ENCODE measurements around the gene AGBL4.

AGBL4 gene

DNA sequence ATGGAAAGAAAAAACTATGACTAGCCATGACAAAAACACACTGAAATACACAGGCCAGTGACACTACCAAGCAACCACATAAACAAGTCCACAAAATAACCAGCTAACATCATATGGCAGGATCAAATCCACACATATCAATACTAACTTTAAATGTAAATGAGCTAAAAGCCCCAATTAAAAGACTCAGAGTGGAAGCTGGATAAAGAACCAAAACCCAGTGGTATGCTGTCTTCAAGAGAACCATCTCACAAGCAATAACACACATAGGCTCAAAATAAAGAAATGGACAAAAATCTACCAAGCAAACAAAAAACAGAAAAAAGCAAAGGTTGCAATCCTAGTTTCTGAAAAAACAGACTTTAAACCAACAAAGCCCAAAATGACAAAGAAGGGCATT is 770.8 kb downstream of the AGBL4 start:
- Mint-ChIP-seq H3K4me1 (no peaks in the 10 kb centered on the region), H3K27ac (no peak overlapping the region), H3K36me3 (ENCODE audit: low read depth) (no peaks in the 10 kb centered on the region), H3K27me3 (peaks cover 2% of the 10 kb centered on the region), H3K4me3 (no peak overlapping the region), H3K9me3 (peaks cover 23% of the 10 kb centered on the region)
- ATAC-seq = no peak
- DNase-seq = no peak

DNA sequence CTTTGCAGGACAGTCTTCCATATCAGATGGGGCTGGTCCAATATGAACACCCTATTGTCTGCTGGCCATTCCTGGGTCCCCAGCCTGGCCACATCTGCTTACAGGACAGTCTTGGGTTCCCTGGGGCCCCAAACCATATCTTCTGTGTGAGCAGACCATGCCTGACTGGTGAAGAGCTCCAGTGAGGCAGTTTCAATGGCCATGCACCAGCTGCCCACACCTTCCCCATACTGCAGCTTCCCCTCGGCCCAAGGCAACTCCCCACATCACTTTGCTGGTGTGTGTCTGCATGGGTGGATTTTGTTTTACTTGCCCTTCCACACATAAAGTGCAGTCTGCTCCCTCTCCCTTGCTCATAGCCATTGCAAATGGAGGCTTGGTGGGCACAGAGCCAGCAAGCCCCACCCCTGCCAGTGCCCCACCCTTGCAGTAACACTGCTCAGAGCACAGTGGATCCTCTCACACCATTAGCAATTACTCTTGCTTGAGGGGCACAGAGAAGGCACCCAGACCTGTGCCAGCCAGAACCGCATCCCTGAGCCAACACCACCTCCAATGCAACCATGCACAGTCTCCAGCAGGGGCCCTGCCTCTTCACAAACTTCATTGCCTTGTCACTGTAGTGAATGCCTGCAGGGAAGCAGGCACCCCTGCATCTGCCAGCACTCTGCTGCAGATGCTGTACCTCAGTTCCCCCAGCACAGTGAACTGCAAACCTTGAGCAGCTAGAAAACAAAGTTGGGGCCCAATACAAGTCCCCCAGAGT is 772.6 kb downstream of the AGBL4 start:
- H3K4me1 Mint-ChIP-seq = no peaks in the 10 kb centered on the region
- H3K27me3 Mint-ChIP-seq = peaks cover 2% of the 10 kb centered on the region
- H3K36me3 Mint-ChIP-seq (ENCODE audit: low read depth) = no peaks in the 10 kb centered on the region
- H3K27ac Mint-ChIP-seq = no peak overlapping the region
- DNase-seq = no peak
- no peak overlapping the region for H3K4me3 Mint-ChIP-seq
- no peak for ATAC-seq
- H3K9me3 Mint-ChIP-seq = peaks cover 23% of the 10 kb centered on the region

DNA sequence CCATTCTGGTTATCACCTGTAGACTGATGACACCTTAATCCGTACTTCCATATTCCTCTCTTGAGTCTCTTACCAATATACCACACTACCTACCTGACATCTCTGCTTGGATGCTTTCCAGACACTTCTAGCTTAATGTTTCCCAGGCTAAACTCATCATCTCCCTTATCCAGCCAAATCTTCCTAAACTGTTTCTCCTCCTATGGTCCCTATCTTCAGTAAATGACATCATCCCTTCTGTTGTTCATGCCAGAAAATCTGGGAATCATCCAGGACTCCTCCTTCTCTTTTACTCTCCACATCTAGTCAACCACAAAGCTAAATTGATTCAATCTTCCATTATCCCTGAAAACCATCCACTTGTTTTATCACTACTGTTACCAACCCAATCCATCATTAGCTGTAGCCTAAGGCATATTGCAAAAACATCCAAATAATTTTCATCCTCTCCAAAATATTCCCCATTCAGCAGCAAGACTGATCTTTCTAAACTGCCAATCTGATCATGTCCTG is 783.0 kb downstream of the AGBL4 start:
- H3K36me3 Mint-ChIP-seq (ENCODE audit: low read depth) = no peaks in the 10 kb centered on the region
- peaks cover 19% of the 10 kb centered on the region for H3K9me3 Mint-ChIP-seq
- H3K27ac Mint-ChIP-seq = no peak overlapping the region
- DNase-seq (no peak), ATAC-seq (no peak)
- H3K27me3 Mint-ChIP-seq = peaks cover 2% of the 10 kb centered on the region
- no peaks in the 10 kb centered on the region for H3K4me1 Mint-ChIP-seq
- H3K4me3 Mint-ChIP-seq = no peak overlapping the region

- Mint-ChIP-seq H3K27me3 (no peaks in the 10 kb centered on the region), H3K4me1 (no peaks in the 10 kb centered on the region), H3K9me3 (peaks cover 15% of the 10 kb centered on the region), H3K36me3 (ENCODE audit: low read depth) (no peaks in the 10 kb centered on the region), H3K4me3 (no peak overlapping the region), H3K27ac (no peak overlapping the region)
- DNase-seq (no peak), ATAC-seq (no peak)
Measured at GRCh38 chr1:49234988-49235387, 788.8 kb downstream of the AGBL4 start.

- DNase-seq (no peak), ATAC-seq (no peak)
- H3K36me3 Mint-ChIP-seq (ENCODE audit: low read depth) = no peaks in the 10 kb centered on the region
- no peaks in the 10 kb centered on the region for H3K9me3 Mint-ChIP-seq
- H3K4me1 Mint-ChIP-seq = no peaks in the 10 kb centered on the region
- H3K27me3 Mint-ChIP-seq = no peaks in the 10 kb centered on the region
- H3K4me3 Mint-ChIP-seq = no peak overlapping the region
- no peak overlapping the region for H3K27ac Mint-ChIP-seq
Measured at GRCh38 chr1:49229555-49229954, 794.2 kb downstream of the AGBL4 start.

DNA sequence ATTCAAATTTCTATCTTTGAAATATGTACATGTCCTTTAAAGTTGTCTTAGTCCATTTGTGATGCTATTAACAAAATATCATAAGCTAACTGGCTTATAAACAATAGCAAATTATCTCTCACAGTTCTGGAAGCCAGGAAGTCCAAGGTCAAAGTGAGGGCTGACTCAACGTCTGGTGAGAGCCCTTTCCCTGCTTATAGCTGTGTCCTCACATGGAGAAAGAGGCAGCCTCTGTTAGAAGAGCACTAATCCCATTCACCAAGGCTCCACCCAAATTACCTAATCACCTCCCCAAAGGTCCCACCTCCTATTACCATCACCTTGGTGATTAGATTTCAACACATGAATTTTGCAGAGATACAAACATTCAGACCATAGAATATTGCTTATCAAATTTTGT is 797.0 kb downstream of the AGBL4 start:
- no peak overlapping the region for H3K27ac Mint-ChIP-seq
- H3K9me3 Mint-ChIP-seq = no peaks in the 10 kb centered on the region
- no peaks in the 10 kb centered on the region for H3K27me3 Mint-ChIP-seq
- DNase-seq = no peak
- no peak overlapping the region for H3K4me3 Mint-ChIP-seq
- no peaks in the 10 kb centered on the region for H3K4me1 Mint-ChIP-seq
- no peaks in the 10 kb centered on the region for H3K36me3 Mint-ChIP-seq (ENCODE audit: low read depth)
- no peak for ATAC-seq

GRCh38 chr1:49225464-49225863 is 798.3 kb downstream of the AGBL4 start:
- no peak overlapping the region for H3K4me3 Mint-ChIP-seq
- no peaks in the 10 kb centered on the region for H3K36me3 Mint-ChIP-seq (ENCODE audit: low read depth)
- ATAC-seq = no peak
- no peaks in the 10 kb centered on the region for H3K9me3 Mint-ChIP-seq
- no peak overlapping the region for H3K27ac Mint-ChIP-seq
- H3K4me1 Mint-ChIP-seq = no peaks in the 10 kb centered on the region
- H3K27me3 Mint-ChIP-seq = no peaks in the 10 kb centered on the region
- no peak for DNase-seq

DNA sequence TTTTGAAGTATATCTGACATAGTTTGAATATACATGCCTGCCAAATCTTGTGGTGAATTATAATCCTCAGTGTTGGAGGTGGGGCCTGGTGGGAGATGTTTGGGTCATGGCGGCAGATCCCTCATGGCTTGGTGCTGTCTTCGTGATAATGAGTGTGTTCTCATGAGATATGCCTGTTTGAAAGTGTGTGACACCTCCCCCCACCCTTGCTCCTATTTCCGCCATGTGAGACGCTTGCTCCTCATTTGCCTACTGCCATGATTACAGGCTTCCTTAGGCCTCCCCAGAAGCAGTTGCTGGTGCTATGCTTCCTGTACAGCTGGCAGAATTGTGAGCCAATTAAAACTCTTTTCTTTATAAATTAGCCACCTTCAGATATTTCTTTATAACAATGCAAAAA is 810.5 kb downstream of the AGBL4 start:
- no peaks in the 10 kb centered on the region for H3K9me3 Mint-ChIP-seq
- H3K36me3 Mint-ChIP-seq (ENCODE audit: low read depth) = no peaks in the 10 kb centered on the region
- no peaks in the 10 kb centered on the region for H3K4me1 Mint-ChIP-seq
- DNase-seq = no peak
- no peak overlapping the region for H3K4me3 Mint-ChIP-seq
- H3K27me3 Mint-ChIP-seq = no peaks in the 10 kb centered on the region
- no peak overlapping the region for H3K27ac Mint-ChIP-seq
- no peak for ATAC-seq

DNA sequence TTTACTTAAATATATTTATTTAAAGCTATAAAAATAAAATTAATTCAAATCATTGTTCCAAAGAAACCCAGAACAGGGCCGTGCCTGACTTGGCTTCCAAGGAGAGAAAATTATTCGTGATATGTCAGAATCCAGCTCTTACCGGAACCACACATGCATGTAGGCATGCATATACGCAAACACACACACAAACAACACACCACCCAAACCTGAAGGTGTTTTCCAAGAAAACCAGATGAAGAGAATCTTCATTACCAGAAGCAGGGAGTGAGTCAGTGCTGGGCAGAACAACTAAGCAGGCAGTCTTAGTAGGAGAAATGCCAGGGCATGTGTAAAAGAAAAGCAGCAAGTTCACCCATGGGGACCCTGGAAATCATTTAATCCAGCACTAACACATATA is 815.0 kb downstream of the AGBL4 start:
- no peaks in the 10 kb centered on the region for H3K9me3 Mint-ChIP-seq

DNA sequence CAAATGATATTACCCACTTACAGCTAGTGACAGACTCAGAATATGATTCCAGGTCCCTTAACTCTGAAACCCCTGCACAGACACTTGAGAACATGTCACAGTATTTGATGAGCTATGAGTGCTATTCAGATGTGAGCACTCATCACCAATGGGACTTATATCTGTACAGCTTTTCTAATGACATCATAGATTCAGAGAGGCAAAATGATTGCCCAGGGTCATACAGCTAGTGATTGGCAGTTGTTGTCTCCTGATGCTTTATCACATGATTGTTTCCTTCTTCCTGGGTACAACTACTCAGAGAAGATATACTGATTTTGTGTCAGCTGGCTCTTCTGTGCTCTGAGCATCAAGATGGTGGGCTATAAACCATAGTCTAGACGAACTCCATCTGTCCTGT is 819.0 kb downstream of the AGBL4 start:
- Mint-ChIP-seq H3K4me1 (no peaks in the 10 kb centered on the region), H3K4me3 (no peak overlapping the region), H3K27ac (no peak overlapping the region), H3K36me3 (ENCODE audit: low read depth) (no peaks in the 10 kb centered on the region), H3K9me3 (peaks cover 13% of the 10 kb centered on the region), H3K27me3 (no peaks in the 10 kb centered on the region)
- DNase-seq (no peak), ATAC-seq (no peak)

More for the DNA sequence above, 815.0 kb downstream of the AGBL4 start:
- Mint-ChIP-seq H3K36me3 (ENCODE audit: low read depth) (no peaks in the 10 kb centered on the region), H3K4me3 (no peak overlapping the region), H3K4me1 (no peaks in the 10 kb centered on the region), H3K27me3 (no peaks in the 10 kb centered on the region), H3K27ac (no peak overlapping the region)
- ATAC-seq = no peak
- DNase-seq = no peak

GRCh38 chr1:49200738-49201137 is 823.0 kb downstream of the AGBL4 start:
- ATAC-seq = no peak
- peaks cover 13% of the 10 kb centered on the region for H3K9me3 Mint-ChIP-seq

GRCh38 chr1:49199564-49199963 is 824.2 kb downstream of the AGBL4 start:
- DNase-seq (no peak), ATAC-seq (no peak)
- Mint-ChIP-seq H3K4me3 (no peak overlapping the region), H3K9me3 (peaks cover 20% of the 10 kb centered on the region), H3K27me3 (no peaks in the 10 kb centered on the region), H3K4me1 (no peaks in the 10 kb centered on the region), H3K36me3 (ENCODE audit: low read depth) (no peaks in the 10 kb centered on the region), H3K27ac (no peak overlapping the region)

More at GRCh38 chr1:49200738-49201137, 823.0 kb downstream of the AGBL4 start:
- H3K27ac Mint-ChIP-seq = no peak overlapping the region
- no peaks in the 10 kb centered on the region for H3K4me1 Mint-ChIP-seq
- no peak for DNase-seq
- no peak overlapping the region for H3K4me3 Mint-ChIP-seq
- no peaks in the 10 kb centered on the region for H3K27me3 Mint-ChIP-seq
- no peaks in the 10 kb centered on the region for H3K36me3 Mint-ChIP-seq (ENCODE audit: low read depth)

- ATAC-seq (no peak), DNase-seq (no peak)
- no peaks in the 10 kb centered on the region for H3K4me1 Mint-ChIP-seq
- no peak overlapping the region for H3K4me3 Mint-ChIP-seq
- H3K9me3 Mint-ChIP-seq = peaks cover 11% of the 10 kb centered on the region
- no peaks in the 10 kb centered on the region for H3K36me3 Mint-ChIP-seq (ENCODE audit: low read depth)
- no peaks in the 10 kb centered on the region for H3K27me3 Mint-ChIP-seq
- no peak overlapping the region for H3K27ac Mint-ChIP-seq
Measured at GRCh38 chr1:49197081-49197480, 826.7 kb downstream of the AGBL4 start.

GRCh38 chr1:49190138-49190537 is 833.6 kb downstream of the AGBL4 start:
- Mint-ChIP-seq H3K27me3 (no peaks in the 10 kb centered on the region), H3K36me3 (ENCODE audit: low read depth) (no peaks in the 10 kb centered on the region), H3K27ac (no peak overlapping the region), H3K4me1 (no peaks in the 10 kb centered on the region), H3K9me3 (peaks cover 13% of the 10 kb centered on the region), H3K4me3 (no peak overlapping the region)
- ATAC-seq (no peak), DNase-seq (no peak)

DNA sequence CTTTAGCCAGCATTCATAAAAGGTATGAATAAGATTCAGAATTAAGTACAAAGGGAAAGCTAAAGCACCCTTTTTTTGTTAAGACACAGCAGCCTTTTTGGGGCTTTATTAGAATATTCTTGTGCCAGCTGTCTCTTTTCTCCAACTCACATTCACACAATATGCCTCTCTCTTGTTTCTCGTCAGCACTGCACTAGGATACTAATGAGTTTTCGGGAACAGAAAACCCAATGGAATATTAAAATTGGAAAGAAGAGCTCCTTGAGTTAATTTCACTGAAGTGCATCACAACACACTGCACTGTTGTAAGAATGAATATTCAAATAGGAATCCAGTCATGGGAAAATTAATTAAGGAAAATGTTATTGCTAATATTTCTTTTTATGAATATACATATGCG is 836.7 kb downstream of the AGBL4 start:
- H3K27ac Mint-ChIP-seq = no peak overlapping the region
- no peaks in the 10 kb centered on the region for H3K4me1 Mint-ChIP-seq
- DNase-seq = no peak
- peaks cover 11% of the 10 kb centered on the region for H3K9me3 Mint-ChIP-seq
- H3K27me3 Mint-ChIP-seq = no peaks in the 10 kb centered on the region
- H3K36me3 Mint-ChIP-seq (ENCODE audit: low read depth) = no peaks in the 10 kb centered on the region
- no peak overlapping the region for H3K4me3 Mint-ChIP-seq
- ATAC-seq = no peak
